Measurements from ENCODE around the gene RMI1. TPM values are rescaled to one million over a fixed set of nuclear protein-coding genes. Genes with fewer than 3 reads are reported as not detected.

RMI1 gene
- total and polyA plus RNA-seq, 2 donors from 2014 or later, result 2.9 to 6.2 TPM

DNA sequence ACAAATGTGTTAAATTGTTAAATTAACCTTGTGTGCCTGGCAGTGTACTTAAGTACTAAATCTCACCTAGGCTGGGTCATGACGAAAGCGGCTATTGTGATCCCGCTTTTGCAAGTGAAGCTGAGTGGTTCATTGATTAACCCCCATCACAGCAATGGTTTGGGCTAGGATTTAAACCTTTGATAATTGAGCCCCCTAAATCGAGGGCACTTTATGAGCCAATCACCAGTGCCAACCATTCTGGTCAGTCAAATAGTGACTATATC is 23.4 kb upstream of the RMI1 start:
- Histone ChIP-seq H3K27ac (ENCODE audit: low read depth in 2 of 2, low read length in 2 of 2) (peak overlapping the region; percentile 62 to 72), H3K9me3 (ENCODE audit: control insufficient read depth in 2 of 3, insufficient read depth in 1 of 3, low read length in 3 of 3) (no peaks in the 10 kb centered on the region), H3K27me3 (ENCODE audit: control insufficient read depth, insufficient read depth, low read length) (no peaks in the 10 kb centered on the region), H3K9ac (ENCODE audit: low read length in 3 of 3) (peak overlapping the region in 1 of 3 donors; percentile 79), H3K4me1 (ENCODE audit: control insufficient read depth in 2 of 3, insufficient read depth in 2 of 3, low read depth in 1 of 3, low read length in 3 of 3) (peaks cover 0 to 8% (median 8%) of the 10 kb centered on the region in 3 donors), H3K4me3 (ENCODE audit: low read length in 3 of 3) (peak overlapping the region; percentile 69 to 85 (median 77)), H3K36me3 (ENCODE audit: control insufficient read depth in 2 of 3, insufficient read depth in 3 of 3, low read length in 3 of 3) (peaks cover 0 to 4% (median 0%) of the 10 kb centered on the region in 3 donors)
- TF ChIP-seq, protein P1, sequence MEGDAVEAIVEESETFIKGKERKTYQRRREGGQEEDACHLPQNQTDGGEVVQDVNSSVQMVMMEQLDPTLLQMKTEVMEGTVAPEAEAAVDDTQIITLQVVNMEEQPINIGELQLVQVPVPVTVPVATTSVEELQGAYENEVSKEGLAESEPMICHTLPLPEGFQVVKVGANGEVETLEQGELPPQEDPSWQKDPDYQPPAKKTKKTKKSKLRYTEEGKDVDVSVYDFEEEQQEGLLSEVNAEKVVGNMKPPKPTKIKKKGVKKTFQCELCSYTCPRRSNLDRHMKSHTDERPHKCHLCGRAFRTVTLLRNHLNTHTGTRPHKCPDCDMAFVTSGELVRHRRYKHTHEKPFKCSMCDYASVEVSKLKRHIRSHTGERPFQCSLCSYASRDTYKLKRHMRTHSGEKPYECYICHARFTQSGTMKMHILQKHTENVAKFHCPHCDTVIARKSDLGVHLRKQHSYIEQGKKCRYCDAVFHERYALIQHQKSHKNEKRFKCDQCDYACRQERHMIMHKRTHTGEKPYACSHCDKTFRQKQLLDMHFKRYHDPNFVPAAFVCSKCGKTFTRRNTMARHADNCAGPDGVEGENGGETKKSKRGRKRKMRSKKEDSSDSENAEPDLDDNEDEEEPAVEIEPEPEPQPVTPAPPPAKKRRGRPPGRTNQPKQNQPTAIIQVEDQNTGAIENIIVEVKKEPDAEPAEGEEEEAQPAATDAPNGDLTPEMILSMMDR (IDR thresholded peaks at IDR 0.05; ENCODE audit: borderline replicate concordance, extremely low read depth, insufficient read depth), result no peak
- DNase-seq (no peak), FAIRE-seq (no peak)
- intact Hi-C loops (cut with DNase I), result no loop called here

DNA sequence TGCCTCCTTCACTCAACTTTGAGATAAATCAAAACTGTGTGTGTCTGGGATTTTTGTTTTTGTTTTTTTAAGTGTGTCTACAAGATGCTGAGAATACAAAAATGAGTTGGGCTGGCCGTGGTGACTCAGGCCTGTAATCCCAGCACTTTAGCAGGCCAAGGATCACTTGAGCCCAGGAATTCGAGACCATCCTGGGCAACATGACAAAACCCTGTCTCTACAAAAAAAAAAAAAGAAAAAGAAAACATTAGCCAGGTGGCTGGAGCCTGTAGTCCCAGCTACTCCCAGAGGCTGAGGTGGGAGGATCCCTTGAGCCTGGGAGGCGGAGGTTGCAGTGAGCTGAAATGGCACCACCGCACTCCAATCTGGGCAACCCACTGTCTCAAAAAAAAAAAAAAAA is 21.5 kb upstream of the RMI1 start:
- Histone ChIP-seq H3K4me3 (ENCODE audit: low read length in 3 of 3) (no peak overlapping the region), H3K27me3 (ENCODE audit: control insufficient read depth, insufficient read depth, low read length) (no peaks in the 10 kb centered on the region), H3K36me3 (ENCODE audit: control insufficient read depth in 2 of 3, insufficient read depth in 3 of 3, low read length in 3 of 3) (peaks cover 0 to under 1% (median 0%) of the 10 kb centered on the region in 3 donors), H3K9me3 (ENCODE audit: control insufficient read depth in 2 of 3, insufficient read depth in 1 of 3, low read length in 3 of 3) (no peaks in the 10 kb centered on the region), H3K27ac (ENCODE audit: low read depth in 2 of 2, low read length in 2 of 2) (peak overlapping the region in 1 of 2 donors; percentile 41), H3K9ac (ENCODE audit: low read length in 3 of 3) (no peak overlapping the region), H3K4me1 (ENCODE audit: control insufficient read depth in 2 of 3, insufficient read depth in 2 of 3, low read depth in 1 of 3, low read length in 3 of 3) (peaks cover 0 to 8% (median 8%) of the 10 kb centered on the region in 3 donors)
- FAIRE-seq (no peak), DNase-seq (peak in 4 of 5 donors; percentile 67 to 89 (median 78))
- TF ChIP-seq, protein P1 (IDR thresholded peaks at IDR 0.05; ENCODE audit: borderline replicate concordance, extremely low read depth, insufficient read depth), result no peak
- intact Hi-C loops (cut with DNase I), result no loop called here

DNA sequence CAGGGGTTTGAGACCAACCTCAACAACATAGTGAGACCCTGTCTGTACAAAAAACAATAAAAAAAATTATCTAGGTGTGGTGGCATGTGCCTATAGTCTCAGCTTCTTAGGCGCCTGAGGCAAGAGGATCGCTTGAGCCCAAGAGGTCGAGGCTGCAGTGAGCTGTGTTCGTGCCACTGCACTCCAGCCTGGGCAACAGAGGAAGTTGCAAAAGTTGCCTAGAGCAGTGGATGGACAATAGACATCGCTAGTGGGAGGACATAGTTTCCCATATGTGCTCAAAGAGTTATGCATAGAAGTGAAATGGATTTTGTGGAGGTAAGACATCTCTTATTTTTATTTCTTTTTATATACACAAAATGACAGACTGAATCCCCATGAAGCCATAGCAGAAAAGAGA is 19.6 kb upstream of the RMI1 start:
- FAIRE-seq, result no peak
- Histone ChIP-seq H3K9me3 (ENCODE audit: control insufficient read depth in 2 of 3, insufficient read depth in 1 of 3, low read length in 3 of 3) (no peaks in the 10 kb centered on the region), H3K27ac (ENCODE audit: low read depth in 2 of 2, low read length in 2 of 2) (no peak overlapping the region), H3K9ac (ENCODE audit: low read length in 3 of 3) (no peak overlapping the region), H3K4me3 (ENCODE audit: low read length in 3 of 3) (no peak overlapping the region), H3K27me3 (ENCODE audit: control insufficient read depth, insufficient read depth, low read length) (no peaks in the 10 kb centered on the region), H3K4me1 (ENCODE audit: control insufficient read depth in 2 of 3, insufficient read depth in 2 of 3, low read depth in 1 of 3, low read length in 3 of 3) (peaks cover 0 to 6% (median 4%) of the 10 kb centered on the region in 3 donors), H3K36me3 (ENCODE audit: control insufficient read depth in 2 of 3, insufficient read depth in 3 of 3, low read length in 3 of 3) (no peaks in the 10 kb centered on the region)
- intact Hi-C loops (cut with DNase I), result no loop called here
- TF ChIP-seq, protein P1 (IDR thresholded peaks at IDR 0.05; ENCODE audit: borderline replicate concordance, extremely low read depth, insufficient read depth), result no peak
- no peak for DNase-seq

DNA sequence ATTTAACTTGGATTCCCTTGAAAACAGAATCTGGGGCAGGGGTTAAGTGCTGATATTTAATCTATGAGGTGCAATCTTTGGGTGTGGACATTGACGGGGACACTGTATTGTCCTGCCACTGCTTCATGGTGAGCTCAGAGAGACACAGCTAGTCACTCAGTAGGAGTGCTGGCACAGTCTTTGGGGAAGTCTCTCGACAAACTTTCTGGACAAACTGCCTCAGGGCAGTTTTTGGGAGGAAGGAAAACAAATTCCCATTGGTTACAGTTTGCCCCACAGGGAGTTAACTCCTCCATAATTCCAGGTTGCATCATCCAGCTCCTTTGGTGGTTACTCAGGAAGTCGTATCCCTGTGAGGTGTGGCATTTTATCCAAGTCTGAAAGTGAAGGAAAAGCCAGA is 18.4 kb upstream of the RMI1 start:
- FAIRE-seq, result no peak
- H3K9ac ChIP-seq (ENCODE audit: low read length in 3 of 3), result no peak overlapping the region
- H3K4me1 ChIP-seq (ENCODE audit: control insufficient read depth in 2 of 3, insufficient read depth in 2 of 3, low read depth in 1 of 3, low read length in 3 of 3), result peaks cover 0 to 4% (median 4%) of the 10 kb centered on the region in 3 donors
- intact Hi-C loops (cut with DNase I), result no loop called here
- DNase-seq, result no peak
- H3K9me3 ChIP-seq (ENCODE audit: control insufficient read depth in 2 of 3, insufficient read depth in 1 of 3, low read length in 3 of 3), result no peaks in the 10 kb centered on the region
- H3K4me3 ChIP-seq (ENCODE audit: low read length in 3 of 3), result no peak overlapping the region
- peaks cover 0 to 3% (median 0%) of the 10 kb centered on the region in 3 donors for H3K36me3 ChIP-seq (ENCODE audit: control insufficient read depth in 2 of 3, insufficient read depth in 3 of 3, low read length in 3 of 3)
- H3K27me3 ChIP-seq (ENCODE audit: control insufficient read depth, insufficient read depth, low read length), result no peaks in the 10 kb centered on the region
- H3K27ac ChIP-seq (ENCODE audit: low read depth in 2 of 2, low read length in 2 of 2), result no peak overlapping the region
- TF ChIP-seq, protein P1 (IDR thresholded peaks at IDR 0.05; ENCODE audit: borderline replicate concordance, extremely low read depth, insufficient read depth), result no peak

Data from kidney (tissue), 14 donors.